GM23338 (cell line): ENCODE results near the gene FBN3.

Experiments
- EZH2 ChIP-seq: fragments of 200-600 bp; sonication (generic); IDR thresholded peaks from one replicate; pipeline ENCODE4 v1.8.0; 2017; ENCODE audit warnings: antibody characterized with exemption, mild to moderate bottlenecking, low read depth; ENCODE audit not compliant: unreplicated experiment
- EZH2phosphoT487 ChIP-seq: fragments of 200-600 bp; sonication (generic); IDR thresholded peaks from one replicate; pipeline ENCODE4 v1.8.1; 2018; ENCODE audit warnings: antibody characterized with exemption; ENCODE audit not compliant: unreplicated experiment
- POLR2AphosphoS5 ChIP-seq: IDR thresholded peaks from 2 replicates; pipeline ENCODE4 v1.6.1; 2016; ENCODE audit warnings: antibody characterized with exemption, low read depth
- TF ChIP-seq, protein P1 (sequence below), 2 experiments: fragments of 200-600 bp in 1 of 2; sonication (generic) in 1 of 2; conservative IDR thresholded peaks; 2 replicates each; pipeline versions ENCODE4 v1.5.1 to v1.6.1; 2016 to 2017; ENCODE audit warnings: antibody characterized with exemption in 2 of 2, low read depth in 2 of 2, mild to moderate bottlenecking in 2 of 2, moderate library complexity in 1 of 2

DNA sequence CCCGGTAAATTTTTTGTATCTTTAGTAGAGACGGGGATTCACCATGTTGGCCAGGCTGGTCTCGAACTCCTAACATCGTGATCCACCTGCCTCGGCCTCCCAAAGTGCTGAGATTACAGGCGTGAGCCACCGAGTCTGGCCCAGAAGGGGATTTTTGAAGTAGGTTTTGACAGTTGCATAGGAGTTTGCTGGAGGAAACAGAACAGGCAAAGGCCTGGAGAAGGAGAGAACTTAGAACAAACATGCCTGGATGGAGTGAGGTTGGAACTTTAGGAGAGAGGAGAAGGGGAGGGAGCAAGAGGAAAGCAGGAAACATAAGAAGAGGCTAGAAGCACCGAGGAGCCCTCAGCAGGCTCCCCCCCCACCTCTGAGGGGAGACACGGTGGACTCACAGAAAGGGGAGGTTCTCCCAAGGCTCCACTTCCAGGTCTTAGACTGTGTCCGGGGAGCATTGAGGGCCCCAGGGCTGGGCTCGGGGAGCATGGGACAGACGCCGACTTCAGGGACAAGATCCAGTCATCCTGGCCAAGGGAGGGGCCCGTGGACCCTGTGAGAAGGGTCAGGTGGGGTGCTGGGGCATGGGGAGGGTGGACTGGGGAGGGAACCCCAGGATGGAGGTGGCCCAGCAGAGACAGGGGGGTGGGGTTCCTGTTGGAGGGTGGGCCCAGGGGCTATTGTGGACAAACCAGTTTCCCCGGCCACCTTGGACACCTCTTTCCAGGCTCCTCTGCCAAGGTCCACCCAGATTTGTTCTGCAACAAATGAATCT is 1.8 kb upstream of the FBN3 start:
- TF ChIP-seq, protein P1, sequence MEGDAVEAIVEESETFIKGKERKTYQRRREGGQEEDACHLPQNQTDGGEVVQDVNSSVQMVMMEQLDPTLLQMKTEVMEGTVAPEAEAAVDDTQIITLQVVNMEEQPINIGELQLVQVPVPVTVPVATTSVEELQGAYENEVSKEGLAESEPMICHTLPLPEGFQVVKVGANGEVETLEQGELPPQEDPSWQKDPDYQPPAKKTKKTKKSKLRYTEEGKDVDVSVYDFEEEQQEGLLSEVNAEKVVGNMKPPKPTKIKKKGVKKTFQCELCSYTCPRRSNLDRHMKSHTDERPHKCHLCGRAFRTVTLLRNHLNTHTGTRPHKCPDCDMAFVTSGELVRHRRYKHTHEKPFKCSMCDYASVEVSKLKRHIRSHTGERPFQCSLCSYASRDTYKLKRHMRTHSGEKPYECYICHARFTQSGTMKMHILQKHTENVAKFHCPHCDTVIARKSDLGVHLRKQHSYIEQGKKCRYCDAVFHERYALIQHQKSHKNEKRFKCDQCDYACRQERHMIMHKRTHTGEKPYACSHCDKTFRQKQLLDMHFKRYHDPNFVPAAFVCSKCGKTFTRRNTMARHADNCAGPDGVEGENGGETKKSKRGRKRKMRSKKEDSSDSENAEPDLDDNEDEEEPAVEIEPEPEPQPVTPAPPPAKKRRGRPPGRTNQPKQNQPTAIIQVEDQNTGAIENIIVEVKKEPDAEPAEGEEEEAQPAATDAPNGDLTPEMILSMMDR (conservative IDR thresholded peaks at IDR 0.05; ENCODE audit: low read depth in 2 of 2) = no peak
- TF ChIP-seq EZH2phosphoT487 = no peak
- TF ChIP-seq POLR2AphosphoS5 = no peak
- TF ChIP-seq EZH2 = no peak
